Left lung (tissue), 10 donors: ENCODE results near the gene POP7. TPM values are rescaled to one million over a fixed set of nuclear protein-coding genes. Genes with fewer than 3 reads are reported as not detected.

ENCODE experiments used
- ATAC-seq: fragments of 200-7000 bp; cut with Tn5 transposase; one replicate; pipeline ENCODE4 v1.9.1; 2020; ENCODE audit warnings: moderate library complexity
- DNase-seq, 4 donors: peaks; one replicate each; pipeline ENCODE4 v3.0.0-alpha.2; 2013 to 2020
- H3K27ac ChIP-seq, 2 donors: fragments of 200-600 bp; sonication (generic) in 1 of 2; one replicate each; pipeline versions ENCODE4 v1.5.0 to v1.8.0; 2020 to 2021
- H3K27me3 ChIP-seq, 2 donors: fragments of 200-600 bp; sonication (generic) in 1 of 2; one replicate each; pipeline versions ENCODE4 v1.5.0 to v1.8.0; 2020 to 2021
- H3K36me3 ChIP-seq, 2 donors: fragments of 200-600 bp; sonication (generic) in 1 of 2; one replicate each; pipeline versions ENCODE4 v1.5.0 to v1.8.0; 2020 to 2021
- H3K4me1 ChIP-seq, 2 donors: fragments of 200-600 bp; one replicate each; pipeline ENCODE4 v1.8.0; 2021
- H3K4me3 ChIP-seq, 2 donors: fragments of 200-600 bp; sonication (generic) in 1 of 2; one replicate each; pipeline versions ENCODE4 v1.5.0 to v1.8.0; 2020 to 2021; ENCODE audit warnings: mild to moderate bottlenecking in 1 of 2
- H3K9me3 ChIP-seq, 2 donors: fragments of 200-600 bp; sonication (generic) in 1 of 2; one replicate each; pipeline versions ENCODE4 v1.5.0 to v1.8.0; 2020 to 2021
- intact Hi-C, 2 donors: fragments of 100-400 bp; cut with DNase I; formaldehyde crosslinking; loops; one replicate each; pipeline versions ENCODE4 v1.11.2 to v1.14.2; 2022
- polyA plus RNA-seq, 6 donors: library from polyadenylated mRNA; unstranded; fragments of 120-200 nt; gene quantifications; one replicate each; pipeline ENCODE4 v1.2.1, GENCODE V29; 2013; ENCODE audit not compliant: insufficient read length in 6 of 6
- total RNA-seq, 2 donors: library from RNA; stranded (reverse); fragmentation: NEBNext Ultra II Directional; extraction: Animal tissue kit (Norgen Biotek cat#: 25700); gene quantifications; one replicate each; pipeline ENCODE4 v1.2.1, GENCODE V29; 2021
- TF ChIP-seq, protein P1 (sequence below), 2 donors: fragments of 200-600 bp; sonication (generic) in 1 of 2; IDR thresholded peaks; one replicate each; pipeline versions ENCODE4 v1.5.0 to v1.8.0; 2021; ENCODE audit warnings: antibody characterized with exemption in 2 of 2
- donor health status: DM: no; HTN: yes; CAD: no.
- donor health status: DM: no; HTN: no; CAD: no.

Gene POP7
- total and polyA plus RNA-seq, 8 donors = 15.8 to 29.7 (median 21.4) TPM

- Histone ChIP-seq H3K4me1 (peaks cover 4 to 8% of the 10 kb centered on the region in 2 donors), H3K4me3 (no peak overlapping the region), H3K36me3 (no peaks in the 10 kb centered on the region), H3K27me3 (peaks cover 0 to 31% of the 10 kb centered on the region in 2 donors), H3K9me3 (no peaks in the 10 kb centered on the region), H3K27ac (no peak overlapping the region)
- ATAC-seq = no peak
- TF ChIP-seq, protein P1, sequence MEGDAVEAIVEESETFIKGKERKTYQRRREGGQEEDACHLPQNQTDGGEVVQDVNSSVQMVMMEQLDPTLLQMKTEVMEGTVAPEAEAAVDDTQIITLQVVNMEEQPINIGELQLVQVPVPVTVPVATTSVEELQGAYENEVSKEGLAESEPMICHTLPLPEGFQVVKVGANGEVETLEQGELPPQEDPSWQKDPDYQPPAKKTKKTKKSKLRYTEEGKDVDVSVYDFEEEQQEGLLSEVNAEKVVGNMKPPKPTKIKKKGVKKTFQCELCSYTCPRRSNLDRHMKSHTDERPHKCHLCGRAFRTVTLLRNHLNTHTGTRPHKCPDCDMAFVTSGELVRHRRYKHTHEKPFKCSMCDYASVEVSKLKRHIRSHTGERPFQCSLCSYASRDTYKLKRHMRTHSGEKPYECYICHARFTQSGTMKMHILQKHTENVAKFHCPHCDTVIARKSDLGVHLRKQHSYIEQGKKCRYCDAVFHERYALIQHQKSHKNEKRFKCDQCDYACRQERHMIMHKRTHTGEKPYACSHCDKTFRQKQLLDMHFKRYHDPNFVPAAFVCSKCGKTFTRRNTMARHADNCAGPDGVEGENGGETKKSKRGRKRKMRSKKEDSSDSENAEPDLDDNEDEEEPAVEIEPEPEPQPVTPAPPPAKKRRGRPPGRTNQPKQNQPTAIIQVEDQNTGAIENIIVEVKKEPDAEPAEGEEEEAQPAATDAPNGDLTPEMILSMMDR (IDR thresholded peaks at IDR 0.05) = no peak
- intact Hi-C loops = no loop called here
- DNase-seq = no peak
These were observed 22.3 kb downstream of the POP7 start for GRCh38 chr7:100728196-100728595.

- peaks cover 2 to 3% of the 10 kb centered on the region in 2 donors for H3K4me1 ChIP-seq
- DNase-seq = no peak
- peaks cover 0 to 35% of the 10 kb centered on the region in 2 donors for H3K27me3 ChIP-seq
- ATAC-seq = no peak
- H3K27ac ChIP-seq = no peak overlapping the region
- no peaks in the 10 kb centered on the region for H3K36me3 ChIP-seq
- no peaks in the 10 kb centered on the region for H3K9me3 ChIP-seq
- intact Hi-C loops = no loop called here
- TF ChIP-seq, protein P1 (IDR thresholded peaks at IDR 0.05) = no peak
- H3K4me3 ChIP-seq = no peak overlapping the region
These were observed 24.3 kb downstream of the POP7 start for GRCh38 chr7:100730136-100730800.

- no peak for ATAC-seq
- DNase-seq = peak in 1 of 4 donors; percentile 15
- no peaks in the 10 kb centered on the region for H3K36me3 ChIP-seq
- no peak overlapping the region for H3K27ac ChIP-seq
- no peaks in the 10 kb centered on the region for H3K4me1 ChIP-seq
- peaks cover 0 to 40% of the 10 kb centered on the region in 2 donors for H3K27me3 ChIP-seq
- TF ChIP-seq, protein P1 (IDR thresholded peaks at IDR 0.05) = no peak
- no peaks in the 10 kb centered on the region for H3K9me3 ChIP-seq
- intact Hi-C loops = no loop called here
- no peak overlapping the region for H3K4me3 ChIP-seq
These were observed 26.2 kb downstream of the POP7 start for GRCh38 chr7:100731937-100732636.

- no peaks in the 10 kb centered on the region for H3K4me1 ChIP-seq
- no peaks in the 10 kb centered on the region for H3K9me3 ChIP-seq
- no peak overlapping the region for H3K27ac ChIP-seq
- H3K36me3 ChIP-seq = no peaks in the 10 kb centered on the region
- no peak for DNase-seq
- TF ChIP-seq, protein P1 (IDR thresholded peaks at IDR 0.05) = no peak
- H3K4me3 ChIP-seq = no peak overlapping the region
- intact Hi-C loops = no loop called here
- H3K27me3 ChIP-seq = peaks cover 0 to 32% of the 10 kb centered on the region in 2 donors
- no peak for ATAC-seq
These were observed 29.8 kb downstream of the POP7 start for GRCh38 chr7:100735730-100736129.

DNA sequence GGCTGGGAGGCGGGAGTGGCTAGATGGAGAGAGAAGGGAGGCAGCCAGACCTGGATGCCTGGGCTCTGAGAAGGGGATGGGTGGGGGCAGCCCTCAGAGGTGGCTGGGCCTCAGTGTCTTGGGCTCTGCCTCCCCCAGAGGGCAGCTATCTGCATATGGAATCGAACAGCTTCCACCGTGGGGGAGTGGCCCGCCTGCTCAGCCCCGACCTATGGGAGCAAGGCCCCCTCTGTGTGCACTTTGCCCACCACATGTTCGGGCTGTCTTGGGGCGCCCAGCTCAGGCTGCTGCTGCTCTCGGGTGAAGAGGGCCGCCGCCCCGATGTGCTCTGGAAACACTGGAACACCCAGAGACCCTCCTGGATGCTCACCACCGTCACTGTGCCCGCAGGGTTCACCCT lies 30.8 kb downstream of the POP7 start:
- DNase-seq (no peak), ATAC-seq (no peak)
- Histone ChIP-seq H3K9me3 (no peaks in the 10 kb centered on the region), H3K36me3 (no peaks in the 10 kb centered on the region), H3K27ac (no peak overlapping the region), H3K4me3 (no peak overlapping the region), H3K27me3 (peaks cover 0 to 26% of the 10 kb centered on the region in 2 donors), H3K4me1 (no peaks in the 10 kb centered on the region)
- TF ChIP-seq, protein P1 (IDR thresholded peaks at IDR 0.05) = no peak
- intact Hi-C loops = no loop called here
